Colon (tissue), 2 donors: ENCODE data around the gene TCF21.

Experiments used
- FAIRE-seq: peaks from 2 replicates; lab custom pipeline; 2012; peaks lifted over from hg19 to GRCh38; lab: Jason Lieb, UNC
- donor health status: control.
- donor health status: control.

TCF21 gene

DNA sequence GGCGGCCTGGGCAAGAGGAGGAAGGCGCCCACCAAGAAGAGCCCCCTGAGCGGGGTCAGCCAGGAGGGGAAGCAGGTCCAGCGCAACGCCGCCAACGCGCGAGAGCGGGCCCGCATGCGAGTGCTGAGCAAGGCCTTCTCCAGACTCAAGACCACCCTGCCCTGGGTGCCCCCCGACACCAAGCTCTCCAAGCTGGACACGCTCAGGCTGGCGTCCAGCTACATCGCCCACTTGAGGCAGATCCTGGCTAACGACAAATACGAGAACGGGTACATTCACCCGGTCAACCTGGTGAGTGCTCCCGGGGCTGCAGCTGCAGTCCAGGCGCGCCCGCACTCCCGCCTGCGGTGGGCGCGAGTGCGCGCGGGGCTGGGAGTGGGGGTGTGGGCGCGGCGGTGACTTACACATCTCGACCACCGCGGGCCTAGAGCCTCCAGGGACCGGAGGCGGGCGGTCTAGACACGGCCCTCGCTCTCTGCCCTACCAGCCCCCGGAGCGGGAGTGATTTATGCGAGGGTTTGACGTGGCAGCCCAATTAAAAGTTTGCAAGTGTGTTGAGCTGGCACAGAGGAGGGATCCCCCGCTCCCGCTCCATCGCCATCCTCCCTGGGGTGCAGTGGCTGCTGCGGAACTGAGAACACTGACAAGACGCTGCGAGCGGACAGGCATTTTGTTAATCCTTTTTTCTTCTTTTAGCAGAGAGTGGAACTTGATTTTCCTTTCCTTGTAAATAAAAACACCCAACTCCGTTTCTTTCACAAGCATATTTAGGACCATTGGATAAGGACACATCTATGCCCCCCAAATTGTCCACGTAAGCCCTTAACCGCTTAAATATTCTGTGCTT is 867 bp downstream of the TCF21 start:
- FAIRE-seq: no peak

DNA sequence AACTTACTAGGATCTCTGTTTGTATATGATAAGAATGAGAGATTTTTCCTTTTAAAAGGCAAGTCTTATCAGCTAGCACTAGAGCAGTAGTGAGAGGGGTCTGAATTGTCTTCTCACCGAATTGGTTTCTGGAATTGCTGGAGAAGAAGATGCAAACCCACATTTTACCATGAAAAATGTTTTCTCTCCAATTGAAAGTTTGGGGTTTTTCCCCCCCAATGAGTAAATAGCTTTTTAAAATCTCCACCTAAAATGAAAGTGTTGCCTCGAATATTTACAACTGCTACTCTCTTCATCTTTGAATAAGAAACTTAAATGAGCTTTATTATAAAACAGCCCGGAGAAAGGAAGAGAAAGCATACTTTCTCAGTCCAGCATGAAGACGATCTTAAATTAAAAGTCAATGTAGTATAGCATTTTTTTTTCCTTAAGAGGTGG is 1.8 kb downstream of the TCF21 start:
- FAIRE-seq: no peak

DNA sequence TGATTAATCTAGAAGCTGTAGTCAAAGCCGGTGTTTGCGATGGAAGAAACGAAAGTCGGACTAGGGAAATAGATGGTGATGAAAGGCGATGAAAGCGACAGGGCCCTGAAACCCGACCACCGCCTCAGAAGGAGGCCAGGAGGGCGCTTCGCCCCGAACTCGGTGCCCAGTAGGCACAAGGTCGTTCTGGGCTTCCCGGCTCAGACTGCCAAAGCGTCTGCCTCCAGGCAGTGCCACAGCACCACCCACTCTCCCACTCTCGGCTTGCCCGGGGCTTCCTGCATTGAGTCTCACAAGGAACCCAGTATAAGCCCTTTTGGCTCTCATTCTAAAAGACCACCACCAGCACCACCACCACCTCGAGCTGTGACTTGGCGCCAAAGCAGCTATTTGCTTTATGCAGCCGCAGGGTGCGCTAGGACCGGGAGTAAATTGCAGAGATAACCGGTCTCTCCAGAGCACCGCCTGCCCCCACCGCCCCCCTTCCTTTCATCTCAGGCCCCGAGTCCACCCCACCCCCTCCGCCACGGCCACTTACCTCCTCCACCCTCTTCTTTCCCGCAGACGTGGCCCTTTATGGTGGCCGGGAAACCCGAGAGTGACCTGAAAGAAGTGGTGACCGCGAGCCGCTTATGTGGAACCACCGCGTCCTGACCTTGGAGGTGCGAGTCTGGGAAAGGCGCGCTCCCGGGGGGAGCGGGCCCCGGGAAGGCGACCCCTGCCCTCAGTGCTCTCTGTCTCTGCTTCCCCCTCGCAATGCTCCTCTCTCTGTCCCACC is 2.4 kb downstream of the TCF21 start:
- no peak for FAIRE-seq

DNA sequence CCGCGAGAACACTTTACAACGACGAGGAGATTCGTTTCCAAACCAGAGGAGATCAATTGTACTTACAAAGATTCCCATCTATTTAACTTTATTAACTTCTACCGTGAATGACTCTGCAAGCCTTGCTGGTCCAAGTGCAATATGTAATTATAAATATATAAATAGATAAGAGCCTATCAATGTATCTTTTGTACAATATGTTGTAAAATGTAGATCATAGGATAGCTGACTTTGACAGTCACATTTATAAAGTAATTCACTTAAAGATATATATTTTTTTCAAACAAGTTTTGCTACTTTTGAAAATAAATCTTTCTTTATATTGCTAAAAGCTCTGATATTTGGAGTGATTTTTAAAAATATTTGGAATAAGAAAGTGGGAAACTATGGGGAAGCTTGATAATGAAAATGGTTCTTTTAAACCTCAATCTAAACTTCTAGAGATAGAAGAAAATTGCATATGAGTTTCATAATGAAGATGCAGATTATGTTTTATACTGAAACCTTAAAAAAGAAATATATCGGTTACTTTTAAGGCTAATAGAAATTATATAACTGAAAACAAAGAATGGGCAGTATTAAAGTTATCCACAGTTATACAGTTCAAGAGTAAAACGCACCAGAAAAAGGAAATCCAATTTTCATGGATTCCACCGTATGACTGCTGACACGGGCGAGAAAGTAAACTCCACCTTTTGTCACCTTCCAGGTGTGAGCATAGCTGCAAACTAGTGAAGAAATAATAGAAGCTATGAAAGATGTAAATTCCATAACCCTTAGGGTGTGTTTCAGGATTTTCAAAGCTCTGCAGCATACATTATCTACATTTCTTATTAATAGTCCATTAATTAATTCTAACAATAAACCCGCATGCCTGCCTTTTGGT is 3.3 kb downstream of the TCF21 start:
- no peak for FAIRE-seq

DNA sequence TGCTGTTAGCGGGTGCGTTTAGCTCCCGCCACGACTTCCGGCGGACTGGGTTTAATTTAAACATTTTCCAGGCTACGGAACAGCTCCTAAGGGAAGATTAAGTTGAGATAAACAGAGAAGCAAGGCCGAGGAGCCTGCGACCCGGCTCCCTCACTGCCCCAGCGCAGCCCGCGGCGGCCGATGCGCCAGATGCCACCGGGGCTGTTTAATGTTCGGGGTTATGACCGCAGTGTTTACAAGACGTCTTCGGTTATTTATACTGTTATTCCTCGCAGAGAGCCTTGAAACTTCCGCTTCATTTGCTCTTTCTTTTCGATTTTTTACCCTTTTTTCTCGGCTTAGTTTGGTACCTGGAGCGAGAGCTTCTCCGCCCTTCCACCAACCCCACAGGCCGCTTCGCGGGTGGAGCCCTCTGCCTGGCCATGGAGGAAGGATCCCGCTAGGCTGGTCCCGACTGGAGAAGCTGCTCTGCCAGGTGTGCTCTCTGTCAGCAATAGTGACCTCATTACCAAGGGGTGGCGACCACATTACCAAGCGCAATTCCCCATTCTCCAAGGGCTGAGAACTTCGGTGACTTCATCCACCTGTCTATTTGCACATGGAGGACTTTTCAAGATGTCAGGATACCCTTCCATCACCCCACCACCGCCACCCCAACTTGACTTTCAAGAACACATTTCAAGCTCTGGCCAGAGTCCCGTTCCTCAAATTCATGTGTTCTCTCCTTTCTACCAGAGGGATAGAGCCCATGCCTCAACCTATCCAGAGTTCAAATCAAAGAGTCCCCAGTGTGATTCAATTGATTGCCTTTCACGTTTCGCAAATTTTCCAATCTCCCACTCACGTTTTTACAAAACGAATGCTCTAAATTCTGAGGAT is 4.1 kb downstream of the TCF21 start:
- FAIRE-seq: no peak

DNA sequence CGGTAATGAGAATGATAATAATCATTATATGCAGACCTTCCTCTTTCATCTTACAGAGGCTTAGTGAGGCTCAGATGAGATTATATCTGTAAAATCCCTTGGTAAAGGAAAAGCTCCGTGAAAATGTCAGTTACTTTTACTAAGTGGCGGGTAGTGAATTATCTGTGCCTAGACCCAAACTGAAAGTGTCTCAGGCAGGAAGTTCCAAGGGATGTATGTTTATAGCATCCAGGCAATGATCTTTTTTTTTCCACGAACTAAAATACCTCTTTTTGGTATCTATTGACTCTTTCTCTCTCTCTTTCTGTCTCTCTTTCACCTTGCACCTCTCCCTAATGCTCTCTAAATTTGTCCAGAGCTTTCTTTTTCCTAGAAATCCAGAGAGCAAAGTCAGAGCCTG is 5.0 kb downstream of the TCF21 start:
- no peak for FAIRE-seq

DNA sequence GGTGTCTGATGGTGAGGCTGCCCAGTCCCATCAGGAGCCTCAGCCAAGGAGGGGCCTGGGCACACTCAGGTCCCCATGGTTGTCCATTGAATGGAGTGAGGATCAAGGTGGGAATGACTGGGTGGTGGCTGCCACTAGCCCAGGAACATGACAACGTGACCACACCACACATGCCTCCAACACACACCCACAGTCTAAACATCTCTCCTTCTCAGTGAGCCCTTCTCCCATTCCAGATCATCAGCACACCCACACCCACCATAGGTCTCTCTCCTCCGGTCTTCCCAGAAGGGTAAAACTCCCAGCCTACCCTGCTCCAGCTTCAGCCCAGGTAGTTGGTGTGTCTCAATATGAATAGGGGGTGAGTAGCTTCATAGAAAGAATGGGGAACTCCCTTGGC is 5.5 kb downstream of the TCF21 start:
- no peak for FAIRE-seq

DNA sequence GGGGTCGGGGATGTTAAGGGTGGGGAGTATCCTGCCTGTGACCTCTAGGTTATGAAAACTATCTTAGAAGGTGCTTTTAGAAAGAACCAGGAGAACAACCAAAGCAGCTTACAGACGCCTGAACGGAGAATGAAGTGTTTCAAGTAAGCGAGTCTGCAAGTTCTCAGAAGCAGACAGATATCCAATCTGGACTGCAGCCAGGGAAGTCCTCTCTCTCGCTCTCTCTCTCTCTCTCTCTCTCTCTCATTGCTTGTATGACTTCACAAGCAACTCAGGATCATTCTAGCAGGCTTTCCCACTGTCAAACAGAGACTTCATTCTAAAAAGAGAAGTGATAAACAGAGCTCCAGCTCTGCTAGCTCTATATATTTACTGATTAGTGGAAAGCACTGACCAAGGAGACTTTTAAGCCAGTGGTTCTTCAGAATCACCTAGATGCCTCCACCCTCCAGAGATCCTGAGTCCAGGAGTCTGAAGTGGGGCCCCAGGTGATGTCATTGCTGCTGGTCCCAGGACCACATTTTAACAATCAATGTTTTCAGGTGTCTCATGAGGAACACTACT is 6.0 kb downstream of the TCF21 start:
- no peak for FAIRE-seq

DNA sequence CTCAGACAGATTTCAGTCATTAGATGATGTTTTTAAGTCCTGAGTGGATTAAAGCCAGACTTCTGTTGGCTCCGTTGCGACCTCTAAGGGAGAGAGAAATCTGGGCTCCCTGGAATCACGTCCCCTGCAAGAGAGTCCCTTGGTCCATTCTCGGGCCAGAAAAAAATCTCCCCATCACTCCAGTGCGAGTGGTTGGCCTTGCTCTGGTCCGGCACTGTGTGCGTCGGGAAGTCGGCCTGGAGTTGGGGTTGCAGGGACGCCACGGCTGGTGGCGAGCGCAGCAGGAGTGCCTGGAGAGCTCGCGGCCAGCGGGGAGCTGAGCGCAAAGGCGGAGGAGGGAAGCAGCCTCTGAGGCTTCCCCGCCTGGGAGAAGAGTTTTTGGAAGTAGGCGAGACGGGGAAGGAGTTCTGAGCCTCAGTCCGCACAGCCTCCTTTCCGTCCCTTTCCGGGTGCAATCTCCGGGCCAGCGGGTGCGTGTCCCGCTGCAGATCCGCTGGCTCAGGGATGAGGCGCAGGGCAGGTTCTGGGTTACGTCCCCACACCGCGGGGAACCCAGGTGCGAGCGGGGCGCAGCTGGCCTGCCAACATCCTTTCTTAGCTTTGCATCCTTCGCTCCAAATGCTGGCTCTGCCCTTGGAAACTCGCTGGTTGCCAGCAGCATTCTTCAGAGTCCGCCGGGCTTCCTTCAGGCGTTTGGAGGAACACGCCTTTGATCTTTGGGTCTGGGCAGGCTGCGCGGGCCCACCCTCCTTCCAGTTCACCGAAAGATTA is 6.8 kb downstream of the TCF21 start:
- no peak for FAIRE-seq

DNA sequence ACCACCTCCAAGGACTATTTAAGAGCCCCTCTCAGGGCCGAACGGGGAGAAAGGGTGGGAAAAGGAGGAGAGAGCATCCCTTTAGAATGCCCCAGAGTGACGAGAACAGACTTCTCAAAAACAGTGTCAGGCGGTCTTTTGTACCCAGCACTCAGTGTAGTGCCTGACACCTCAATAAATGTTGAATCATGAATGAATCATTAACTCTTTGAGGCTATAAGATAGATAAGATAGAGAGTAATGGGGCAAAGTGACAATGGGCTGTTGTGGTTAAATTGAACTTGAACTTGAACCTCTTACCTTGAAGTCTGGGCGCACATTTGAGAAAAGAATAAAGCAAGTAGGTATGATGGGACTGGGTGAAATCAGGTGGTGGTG is 7.4 kb downstream of the TCF21 start:
- FAIRE-seq: no peak

DNA sequence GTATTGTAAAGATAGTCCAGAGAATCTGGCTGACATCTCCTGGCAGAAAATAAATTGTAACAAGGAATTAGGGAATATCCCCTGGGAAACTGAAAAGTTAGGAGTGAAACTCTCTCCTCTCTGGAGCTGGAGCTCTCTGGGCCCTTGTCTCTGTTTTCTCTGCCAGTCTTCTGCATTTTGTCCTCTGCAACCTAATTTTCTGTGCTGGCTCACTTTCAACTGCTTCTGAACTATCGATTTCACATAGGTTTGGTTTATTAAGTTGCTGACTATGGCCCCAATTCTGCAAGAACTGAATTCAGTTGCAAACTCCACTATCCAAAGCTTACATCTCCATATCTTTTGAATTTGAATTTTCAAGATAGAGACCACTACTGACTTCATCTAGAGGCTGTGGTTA is 9.3 kb downstream of the TCF21 start:
- no peak for FAIRE-seq

DNA sequence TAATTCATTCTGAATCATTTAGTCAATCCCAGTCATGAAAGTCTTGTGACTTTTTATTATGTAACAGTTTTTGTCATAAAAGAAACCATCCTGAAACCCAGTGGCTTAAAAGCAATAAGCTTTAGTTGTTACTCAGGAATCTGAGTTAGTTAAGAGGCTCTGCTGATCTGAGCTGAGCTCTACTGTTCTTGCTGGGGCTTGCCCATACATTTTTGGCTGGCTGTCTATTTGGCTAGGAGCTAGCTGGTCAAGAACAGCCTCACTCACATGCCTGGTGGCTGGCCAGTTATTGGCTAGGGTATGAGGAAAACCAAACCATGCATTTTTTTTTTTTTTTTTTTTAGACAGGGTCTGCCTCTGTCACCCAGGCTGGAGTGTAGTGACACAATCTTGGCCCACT is 10.6 kb downstream of the TCF21 start:
- no peak for FAIRE-seq

DNA sequence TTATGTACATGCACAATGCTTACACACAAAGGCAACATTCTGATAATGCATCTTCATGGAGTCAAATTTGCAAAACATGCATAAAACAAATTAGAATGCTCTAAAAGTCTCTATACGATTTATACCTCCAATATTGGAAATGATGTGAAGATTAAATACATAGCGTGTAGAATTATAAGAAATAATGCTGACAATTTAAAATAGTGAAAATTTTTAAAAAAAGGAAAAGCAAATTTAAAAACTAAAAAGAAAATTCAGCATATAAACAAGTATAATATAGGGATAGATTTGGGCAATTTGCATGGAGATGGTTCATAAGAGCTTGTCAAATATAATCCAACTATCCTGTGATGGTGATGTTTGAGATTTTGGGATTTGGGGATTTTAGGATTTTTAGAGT is 14.9 kb downstream of the TCF21 start:
- no peak for FAIRE-seq

DNA sequence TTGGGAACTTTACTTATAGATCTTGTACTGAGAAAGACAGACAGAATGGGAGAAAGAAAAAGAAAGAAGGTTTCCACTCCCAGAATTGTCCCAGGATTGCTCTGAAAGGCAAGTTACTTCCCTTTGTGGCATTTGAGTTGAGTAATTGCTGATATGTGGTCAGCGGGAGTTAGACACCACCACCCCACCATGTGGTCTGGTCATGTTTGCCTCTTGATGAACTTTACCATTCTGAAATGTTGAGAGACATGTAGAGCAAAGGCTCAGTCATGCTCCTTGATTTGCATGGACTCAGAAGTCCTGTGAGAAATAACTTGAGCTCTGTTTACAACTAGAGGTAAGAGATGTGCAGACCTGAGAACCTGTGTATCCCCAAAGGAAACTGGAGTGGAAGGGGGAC is 17.1 kb downstream of the TCF21 start:
- no peak for FAIRE-seq

DNA sequence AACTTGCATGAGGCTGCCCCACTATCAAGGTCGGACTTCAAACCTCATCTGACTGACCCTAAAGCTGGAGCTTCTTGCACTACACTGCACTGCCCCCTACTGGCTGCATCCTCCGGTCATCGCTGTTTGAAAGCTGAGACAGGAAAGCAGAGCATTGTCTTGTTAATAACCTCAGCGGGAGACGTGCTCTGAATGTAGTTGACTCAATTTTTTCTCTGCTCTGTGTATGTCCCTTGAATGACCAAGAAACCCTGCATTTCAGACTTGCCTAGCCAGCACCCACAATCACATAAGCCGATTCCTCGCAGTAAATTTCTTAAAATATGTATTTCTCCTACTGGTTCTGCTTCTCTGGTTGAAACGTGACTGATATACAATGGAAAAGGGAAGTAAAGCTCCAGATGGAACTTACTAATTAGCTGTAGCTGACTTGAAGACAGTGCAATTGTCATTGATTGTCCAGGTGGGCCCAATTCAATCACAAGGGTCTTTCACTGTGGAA is 27.8 kb downstream of the TCF21 start:
- FAIRE-seq: no peak

DNA sequence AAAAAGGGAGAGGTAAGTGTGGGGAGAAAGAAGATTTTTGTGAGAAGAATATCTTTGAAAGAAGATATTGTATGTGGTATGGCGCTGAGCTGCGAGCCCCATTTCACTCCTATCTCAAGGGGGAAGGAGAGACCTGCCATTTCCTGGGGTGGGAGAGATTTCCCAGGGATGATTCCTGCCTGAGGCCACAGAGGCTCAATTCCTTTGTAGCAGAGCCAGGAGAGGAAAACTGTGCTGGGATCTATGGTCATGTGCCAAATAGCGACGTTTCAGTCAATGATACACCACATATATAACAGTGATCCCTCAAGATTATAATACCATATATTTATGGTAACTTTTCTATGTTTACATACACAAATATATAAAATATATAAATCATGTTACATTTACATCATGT is 28.9 kb downstream of the TCF21 start:
- FAIRE-seq: no peak

DNA sequence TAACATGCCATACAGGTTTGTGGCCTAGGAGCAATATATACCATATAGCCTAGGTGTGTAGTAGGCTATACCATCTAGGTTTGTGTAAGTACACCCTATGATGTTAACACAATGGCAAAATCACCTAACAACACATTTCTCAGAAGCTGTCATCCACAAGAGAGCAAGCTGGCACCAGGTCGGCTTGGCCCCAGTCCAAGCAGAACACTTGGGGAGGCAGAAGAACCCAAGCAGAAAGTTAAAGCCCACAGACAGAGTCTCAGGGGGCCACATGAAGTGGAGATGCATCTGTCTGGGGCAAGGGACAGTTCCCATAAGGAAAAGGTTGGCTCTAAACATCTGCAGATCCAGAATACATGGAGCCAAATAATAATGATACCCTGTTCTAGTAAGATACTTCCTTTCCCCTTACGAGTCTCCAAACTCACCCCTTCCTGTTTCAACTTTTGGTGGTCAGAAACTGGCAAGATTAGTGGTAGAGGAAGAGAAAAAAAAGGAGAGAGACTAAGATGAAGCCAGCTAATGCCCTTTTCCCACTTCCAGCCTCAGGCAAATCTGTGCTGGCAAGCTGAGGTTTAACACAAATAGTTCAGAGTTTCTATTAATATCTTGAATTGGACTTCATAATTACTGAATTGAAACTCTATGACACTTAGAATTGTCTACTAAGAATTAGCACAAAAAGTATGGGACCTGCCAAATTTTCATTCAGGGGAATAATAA is 29.5 kb downstream of the TCF21 start:
- FAIRE-seq: no peak

DNA sequence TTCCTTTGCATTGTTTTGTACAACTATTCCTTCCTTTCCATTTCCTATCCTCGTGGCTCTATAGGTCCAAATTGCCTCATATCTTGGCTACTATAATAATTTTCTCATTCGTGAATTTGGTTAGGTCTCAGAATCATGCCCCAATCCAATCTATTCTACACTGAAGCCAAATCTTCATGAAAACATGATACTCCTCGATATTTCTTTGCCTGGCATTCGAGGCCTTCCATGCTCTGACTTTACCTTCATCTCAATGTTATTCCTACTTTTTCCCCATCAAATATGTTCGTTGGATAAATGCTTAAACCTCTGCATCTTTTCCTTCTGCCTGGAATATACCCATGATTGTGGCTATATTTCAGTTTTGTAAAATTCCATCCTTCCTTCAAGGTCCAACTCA is 30.4 kb downstream of the TCF21 start:
- FAIRE-seq: no peak

DNA sequence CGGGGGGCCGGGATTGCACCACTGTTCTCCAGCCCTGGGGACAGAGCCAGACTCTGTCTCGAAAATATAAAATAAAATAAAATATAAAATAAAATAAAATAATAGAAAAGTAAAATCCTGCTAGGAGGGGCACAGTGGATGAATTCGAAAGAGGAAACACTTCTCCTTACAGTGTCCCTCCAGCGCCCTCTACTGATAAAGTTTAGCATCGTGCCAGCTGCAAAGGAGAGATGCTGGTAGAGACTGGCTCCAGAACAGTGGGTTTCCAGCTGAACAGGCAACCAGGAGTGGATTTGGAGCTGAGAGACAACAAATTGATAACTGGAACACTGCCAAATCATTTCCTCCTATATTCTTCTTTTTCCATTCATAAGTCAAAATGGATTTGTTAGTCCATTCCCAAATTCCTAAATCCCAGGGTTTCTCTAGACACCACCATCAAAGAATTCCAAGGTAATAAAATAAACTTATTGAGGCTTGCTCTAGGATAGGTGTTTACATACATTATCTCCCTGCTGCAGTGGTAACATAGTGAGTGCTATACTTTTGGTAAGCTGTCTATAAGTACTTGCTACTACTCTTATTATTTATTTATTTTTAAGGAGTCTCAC is 32.4 kb downstream of the TCF21 start:
- FAIRE-seq: no peak
